ENCODE data around the gene TTC9C.

- TF ChIP-seq, protein P1, sequence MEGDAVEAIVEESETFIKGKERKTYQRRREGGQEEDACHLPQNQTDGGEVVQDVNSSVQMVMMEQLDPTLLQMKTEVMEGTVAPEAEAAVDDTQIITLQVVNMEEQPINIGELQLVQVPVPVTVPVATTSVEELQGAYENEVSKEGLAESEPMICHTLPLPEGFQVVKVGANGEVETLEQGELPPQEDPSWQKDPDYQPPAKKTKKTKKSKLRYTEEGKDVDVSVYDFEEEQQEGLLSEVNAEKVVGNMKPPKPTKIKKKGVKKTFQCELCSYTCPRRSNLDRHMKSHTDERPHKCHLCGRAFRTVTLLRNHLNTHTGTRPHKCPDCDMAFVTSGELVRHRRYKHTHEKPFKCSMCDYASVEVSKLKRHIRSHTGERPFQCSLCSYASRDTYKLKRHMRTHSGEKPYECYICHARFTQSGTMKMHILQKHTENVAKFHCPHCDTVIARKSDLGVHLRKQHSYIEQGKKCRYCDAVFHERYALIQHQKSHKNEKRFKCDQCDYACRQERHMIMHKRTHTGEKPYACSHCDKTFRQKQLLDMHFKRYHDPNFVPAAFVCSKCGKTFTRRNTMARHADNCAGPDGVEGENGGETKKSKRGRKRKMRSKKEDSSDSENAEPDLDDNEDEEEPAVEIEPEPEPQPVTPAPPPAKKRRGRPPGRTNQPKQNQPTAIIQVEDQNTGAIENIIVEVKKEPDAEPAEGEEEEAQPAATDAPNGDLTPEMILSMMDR (conservative IDR thresholded peaks at IDR 0.05; ENCODE audit: low read length), result no peak
- no peak for TF ChIP-seq EZH2phosphoT487 (IDR thresholded peaks at IDR 0.05; ENCODE audit: borderline replicate concordance)
These were observed 19.3 kb downstream of the TTC9C start for GRCh38 chr11:62747475-62748160.

All from Loucy (cell line).